CD4-positive, alpha-beta memory T cell (primary cell): Measurements from ENCODE around the gene PARS2. TPM values are rescaled to one million over a fixed set of nuclear protein-coding genes. Genes with fewer than 3 reads are reported as not detected.
"Not testable (repeated sequence)": the region's sequence is repeated elsewhere in the genome, so short reads cannot be mapped to it uniquely, and the experiment has no call there.

Experiments
- CTCF ChIA-PET: fragments of 350-600 bp; sonication (Branson Sonifier 250); formaldehyde crosslinking; loops from one replicate; lab custom pipeline; 2021; ENCODE audit warnings: inconsistent platforms; ENCODE audit not compliant: partially characterized antibody; lab: Charles Lee
- POLR2A ChIA-PET: fragments of 350-600 bp; sonication (Branson Sonifier 250); formaldehyde crosslinking; loops from one replicate; lab custom pipeline; 2021; ENCODE audit not compliant: partially characterized antibody; lab: Charles Lee
- DNase-seq, 5 donors: peaks; one replicate each; pipeline versions ENCODE4 v3.0.0 to v3.0.0-alpha.2; 2020 to 2022; ENCODE audit warnings: mixed read lengths in 1 of 5
- H3K27ac ChIP-seq: one replicate; pipeline ENCODE4 v1.7.0; 2013; ENCODE audit warnings: low read depth, low read length
- H3K27me3 ChIP-seq: 2 replicates; pipeline ENCODE4 v1.7.0; 2013; ENCODE audit warnings: mild to moderate bottlenecking, low read length, moderate library complexity; ENCODE audit not compliant: insufficient read depth
- H3K36me3 ChIP-seq: 2 replicates; pipeline ENCODE4 v1.7.0; 2013; ENCODE audit warnings: mild to moderate bottlenecking, low read length, moderate library complexity; ENCODE audit not compliant: insufficient read depth
- H3K4me1 ChIP-seq: 2 replicates; pipeline ENCODE4 v1.7.0; 2013; ENCODE audit warnings: mild to moderate bottlenecking, low read length, moderate library complexity; ENCODE audit not compliant: insufficient read depth
- H3K4me3 ChIP-seq, 2 donors: one replicate each; pipeline ENCODE4 v1.7.0; 2013; ENCODE audit warnings: low read length in 2 of 2, mild to moderate bottlenecking in 1 of 2
- H3K9me3 ChIP-seq, 2 donors: one replicate each; pipeline ENCODE4 v1.7.0; 2013; ENCODE audit warnings: low read length in 2 of 2, control low read depth in 1 of 2; ENCODE audit not compliant: control insufficient read depth in 1 of 2
- H3K27ac Mint-ChIP-seq, 7 donors: one replicate each; pipeline ENCODE4 v1.8.0; 2020 to 2021; ENCODE audit warnings: mixed read lengths in 7 of 7, mild to moderate bottlenecking in 6 of 7, inconsistent platforms in 3 of 7, moderate library complexity in 3 of 7
- H3K27me3 Mint-ChIP-seq, 2 donors: one replicate each; pipeline ENCODE4 v1.8.0; 2020 to 2021; ENCODE audit warnings: mixed read lengths in 2 of 2
- H3K36me3 Mint-ChIP-seq, 2 donors: one replicate each; pipeline ENCODE4 v1.8.0; 2020 to 2021; ENCODE audit warnings: mixed read lengths in 2 of 2, inconsistent platforms in 1 of 2, mild to moderate bottlenecking in 1 of 2
- H3K4me1 Mint-ChIP-seq, 4 donors: one replicate each; pipeline ENCODE4 v1.8.0; 2020 to 2021; ENCODE audit warnings: mixed read lengths in 4 of 4, mild to moderate bottlenecking in 1 of 4
- H3K4me3 Mint-ChIP-seq, 8 donors: one replicate each; pipeline ENCODE4 v1.8.0; 2020 to 2021; ENCODE audit warnings: mixed read lengths in 8 of 8, mild to moderate bottlenecking in 7 of 8, moderate library complexity in 6 of 8, inconsistent platforms in 3 of 8
- H3K9me3 Mint-ChIP-seq, 8 donors: one replicate each; pipeline ENCODE4 v1.8.0; 2020 to 2021; ENCODE audit warnings: mixed read lengths in 8 of 8, mild to moderate bottlenecking in 5 of 8, inconsistent platforms in 3 of 8, moderate library complexity in 1 of 8
- intact Hi-C: fragments of 100-400 bp; cut with micrococcal nuclease; formaldehyde crosslinking; loops from one replicate; pipeline ENCODE4 v1.15.1; 2023
- polyA plus RNA-seq, 2 donors: library from polyadenylated mRNA; unstranded; fragments of 300-500 nt; fragmentation: Illumina TruSeq; gene quantifications; one replicate each; pipeline ENCODE4 v1.2.3, GENCODE V29; 2021
- total RNA-seq, 2 experiments: library from RNA; stranded (reverse); gene quantifications; one replicate each; pipeline ENCODE4 v1.2.3, GENCODE V29; 2021

PARS2 gene
- total and polyA plus RNA-seq, 4 experiments from 2014 or later, result 0.42 to 6.0 (median 4.5) TPM

DNA sequence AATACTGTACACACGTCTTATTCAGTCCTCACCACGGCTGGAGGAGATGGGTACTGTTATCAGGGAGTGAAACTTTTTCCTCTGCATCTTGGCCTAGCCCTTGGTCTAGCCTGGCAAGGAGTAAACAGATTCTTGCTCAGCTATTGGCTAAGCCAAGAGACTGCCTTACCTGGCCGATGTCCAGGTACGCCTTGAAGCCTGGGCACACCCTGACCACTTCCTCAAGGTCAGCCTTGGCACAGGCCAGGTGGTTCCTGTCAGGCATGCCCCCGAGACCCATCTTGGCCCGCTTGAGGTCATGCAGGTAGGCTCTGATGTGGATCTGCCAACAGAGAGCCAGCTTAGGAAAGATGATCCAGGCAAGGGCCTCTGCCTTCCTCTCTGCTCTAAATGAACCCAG, 17.8 kb upstream of the PARS2 start:
- Histone ChIP-seq H3K9me3 (no peaks in the 10 kb centered on the region), H3K27me3 (no peaks in the 10 kb centered on the region), H3K4me3 (no peak overlapping the region), H3K4me1 (no peaks in the 10 kb centered on the region), H3K36me3 (peaks cover 29% of the 10 kb centered on the region), H3K27ac (no peak overlapping the region)
- H3K27me3 Mint-ChIP-seq, result no peaks in the 10 kb centered on the region
- no peaks in the 10 kb centered on the region for H3K9me3 Mint-ChIP-seq
- H3K36me3 Mint-ChIP-seq, result peaks cover 43 to 58% of the 10 kb centered on the region in 2 donors
- intact Hi-C loops, result no loop called here
- no peak for DNase-seq
- ChIA-PET CTCF (no interaction called here), POLR2A (no interaction called here)
- H3K27ac Mint-ChIP-seq, result peak overlapping the region in 1 of 7 donors; percentile 6
- peaks cover 0 to 7% (median 2%) of the 10 kb centered on the region in 4 donors for H3K4me1 Mint-ChIP-seq
- no peak overlapping the region for H3K4me3 Mint-ChIP-seq

DNA sequence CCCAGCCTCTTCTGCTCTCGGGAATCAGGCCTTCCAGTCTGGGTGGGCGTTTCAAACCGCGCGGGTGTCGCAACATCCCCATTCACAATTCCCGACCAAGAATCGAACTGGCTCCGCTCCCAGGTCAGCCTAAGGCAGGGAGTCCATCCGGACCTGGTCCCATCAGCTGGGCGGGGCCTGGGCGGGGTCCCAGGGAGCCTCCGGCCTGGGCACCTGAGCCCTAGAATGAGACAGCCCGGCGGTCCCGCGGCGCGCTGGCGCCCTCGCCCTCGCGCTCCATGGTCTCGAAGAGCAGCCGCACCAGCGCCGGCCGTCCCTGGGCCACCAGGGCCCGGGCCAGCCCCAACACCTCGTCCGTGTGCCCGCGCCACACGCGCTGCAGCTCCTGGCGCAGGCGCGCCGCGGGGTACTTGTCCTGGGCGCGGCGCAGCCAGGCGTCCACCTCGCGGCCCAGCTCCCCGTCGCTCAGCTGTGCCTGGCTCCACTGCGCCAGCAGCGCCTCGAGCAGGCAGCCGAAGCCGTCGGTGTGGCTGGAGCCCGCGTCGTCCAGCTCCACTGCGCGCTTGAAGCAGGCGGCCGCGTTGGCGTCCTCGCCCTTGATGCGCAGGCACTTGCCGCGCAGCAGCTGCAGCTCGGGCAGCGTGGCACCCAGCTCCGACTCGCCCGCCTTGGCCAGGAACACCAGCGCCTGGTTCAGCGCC, 16.9 kb upstream of the PARS2 start:
- DNase-seq, result no peak
- H3K4me1 ChIP-seq, result no peaks in the 10 kb centered on the region
- H3K27ac ChIP-seq, result no peak overlapping the region
- H3K4me3 ChIP-seq, result no peak overlapping the region
- no peaks in the 10 kb centered on the region for H3K27me3 ChIP-seq
- ChIA-PET CTCF (no interaction called here), POLR2A (no interaction called here)
- peaks cover 20% of the 10 kb centered on the region for H3K36me3 ChIP-seq
- no peaks in the 10 kb centered on the region for H3K9me3 ChIP-seq
- intact Hi-C loops, result no loop called here
- peaks cover 35 to 48% of the 10 kb centered on the region in 2 donors for H3K36me3 Mint-ChIP-seq
- no peak overlapping the region for H3K27ac Mint-ChIP-seq
- H3K4me1 Mint-ChIP-seq, result peaks cover 0 to 4% (median 2%) of the 10 kb centered on the region in 4 donors
- H3K4me3 Mint-ChIP-seq, result no peak overlapping the region
- H3K27me3 Mint-ChIP-seq, result no peaks in the 10 kb centered on the region
- H3K9me3 Mint-ChIP-seq, result no peaks in the 10 kb centered on the region

DNA sequence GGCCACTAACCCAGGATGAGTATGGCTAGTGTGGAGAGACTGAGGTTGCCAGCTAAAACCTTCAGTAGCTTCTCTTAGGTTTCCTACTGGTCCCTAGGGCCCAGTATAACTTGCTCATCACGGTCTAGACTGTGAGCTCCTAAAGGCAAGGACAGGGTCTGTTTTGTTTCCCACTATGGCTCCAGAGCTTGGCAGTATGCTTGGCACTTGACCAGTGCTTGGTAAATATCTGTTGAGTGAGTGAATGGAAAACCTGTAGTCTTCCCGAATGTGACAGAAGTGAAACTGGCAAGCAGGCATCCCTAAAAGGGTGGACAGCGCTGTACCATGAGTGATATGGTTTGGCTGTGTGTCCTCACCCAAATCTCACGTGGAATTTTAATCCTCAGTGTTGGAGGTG, 13.1 kb upstream of the PARS2 start:
- CTCF ChIA-PET, result no interaction called here
- H3K9me3 Mint-ChIP-seq, result no peaks in the 10 kb centered on the region
- H3K36me3 Mint-ChIP-seq, result peaks cover 17 to 25% of the 10 kb centered on the region in 2 donors
- H3K27ac ChIP-seq, result no peak overlapping the region
- intact Hi-C loops, result no loop called here
- no peak for DNase-seq
- H3K9me3 ChIP-seq, result no peaks in the 10 kb centered on the region
- H3K27me3 Mint-ChIP-seq, result no peaks in the 10 kb centered on the region
- no peak overlapping the region for H3K4me3 Mint-ChIP-seq
- POLR2A ChIA-PET, result no interaction called here
- no peaks in the 10 kb centered on the region for H3K27me3 ChIP-seq
- no peak overlapping the region for H3K4me3 ChIP-seq
- H3K36me3 ChIP-seq, result peaks cover 4% of the 10 kb centered on the region
- H3K4me1 ChIP-seq, result no peaks in the 10 kb centered on the region
- H3K27ac Mint-ChIP-seq, result no peak overlapping the region
- peaks cover 0 to 4% (median under 1%) of the 10 kb centered on the region in 4 donors for H3K4me1 Mint-ChIP-seq

DNA sequence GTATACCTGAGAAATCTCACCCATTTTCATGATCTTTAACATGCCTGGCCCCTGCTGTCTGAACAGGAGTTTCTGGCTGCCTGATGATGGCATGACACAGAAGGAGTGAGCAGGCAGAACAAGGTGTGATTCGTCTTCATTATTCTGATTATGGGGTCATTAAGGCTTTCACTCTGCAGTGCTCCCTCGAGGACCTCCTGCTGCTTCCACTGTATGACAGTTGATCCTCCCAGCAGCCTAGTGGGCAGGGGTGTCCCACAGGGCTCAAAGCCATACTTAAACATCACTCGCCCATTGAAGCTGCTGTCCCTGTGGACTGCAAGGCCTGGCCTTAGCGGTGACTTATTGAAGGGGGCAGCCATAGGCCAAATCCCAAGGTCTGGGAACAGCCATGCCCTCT, 12.7 kb upstream of the PARS2 start:
- no peaks in the 10 kb centered on the region for H3K4me1 ChIP-seq
- no peaks in the 10 kb centered on the region for H3K27me3 ChIP-seq
- Mint-ChIP-seq H3K27me3 (no peaks in the 10 kb centered on the region), H3K36me3 (peaks cover 16 to 24% of the 10 kb centered on the region in 2 donors), H3K4me1 (peaks cover 0 to 4% (median under 1%) of the 10 kb centered on the region in 4 donors), H3K4me3 (no peak overlapping the region), H3K27ac (no peak overlapping the region), H3K9me3 (no peaks in the 10 kb centered on the region)
- H3K4me3 ChIP-seq, result no peak overlapping the region
- ChIA-PET POLR2A (no interaction called here), CTCF (no interaction called here)
- DNase-seq, result no peak
- no peaks in the 10 kb centered on the region for H3K36me3 ChIP-seq
- no peak overlapping the region for H3K27ac ChIP-seq
- intact Hi-C loops, result no loop called here
- no peaks in the 10 kb centered on the region for H3K9me3 ChIP-seq

DNA sequence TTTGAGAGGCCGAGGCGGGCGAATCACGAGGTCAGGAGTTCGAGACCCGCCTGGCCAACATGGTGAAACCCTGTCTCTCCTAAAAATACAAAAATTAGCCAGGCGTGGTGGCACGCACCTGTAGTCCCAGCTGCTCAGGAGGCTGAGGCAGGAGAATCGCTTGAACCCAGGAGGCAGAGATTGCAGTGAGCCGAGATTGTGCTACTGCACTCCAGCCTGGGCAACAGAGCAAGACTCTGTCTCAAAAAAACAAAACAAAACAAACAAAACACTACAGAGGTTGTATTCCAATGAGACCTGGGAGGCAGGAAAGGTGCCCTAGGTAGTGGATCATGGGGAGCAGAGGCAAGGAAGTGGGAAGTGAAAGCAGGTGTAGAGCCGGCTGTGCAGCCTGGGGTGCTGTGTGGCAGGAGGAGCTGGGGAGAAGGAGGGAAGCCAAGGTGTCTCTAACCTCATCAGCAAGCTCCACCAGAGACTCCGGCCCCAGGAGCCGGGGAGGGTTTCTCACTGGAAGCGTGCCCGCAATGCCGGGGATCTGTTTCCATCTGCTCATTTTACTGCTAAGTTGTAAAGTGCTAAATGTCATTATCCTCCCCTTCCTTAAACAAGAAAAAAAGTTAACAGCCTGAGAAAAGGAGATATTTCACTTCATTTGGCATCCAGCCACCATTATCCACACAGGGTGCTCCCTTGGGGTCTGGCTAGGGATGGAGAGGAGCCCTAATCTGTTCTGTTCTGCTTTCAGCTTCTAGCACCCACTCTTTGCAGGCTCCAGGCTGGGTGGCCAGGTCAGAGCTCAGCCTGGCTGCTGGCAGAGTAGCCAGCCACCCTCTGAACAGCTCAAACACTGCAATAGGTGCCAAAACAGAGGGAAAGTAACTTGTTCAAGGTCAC, 11.8 kb upstream of the PARS2 start:
- H3K27me3 ChIP-seq, H3K36me3 ChIP-seq, H3K9me3 ChIP-seq, H3K4me3 Mint-ChIP-seq, DNase-seq, H3K4me1 Mint-ChIP-seq, H3K27me3 Mint-ChIP-seq, intact Hi-C loops, H3K27ac Mint-ChIP-seq, H3K4me1 ChIP-seq, H3K4me3 ChIP-seq, POLR2A ChIA-PET, H3K27ac ChIP-seq, H3K9me3 Mint-ChIP-seq: not testable (repeated sequence)
- H3K36me3 Mint-ChIP-seq, result peaks cover 12 to 19% of the 10 kb centered on the region in 2 donors
- CTCF ChIA-PET, result interaction anchor here (0.8 kb wide), 1 partner anchor 25 kb away, joined by 3 read pairs; the partner anchor contains the start of gene TTC22

DNA sequence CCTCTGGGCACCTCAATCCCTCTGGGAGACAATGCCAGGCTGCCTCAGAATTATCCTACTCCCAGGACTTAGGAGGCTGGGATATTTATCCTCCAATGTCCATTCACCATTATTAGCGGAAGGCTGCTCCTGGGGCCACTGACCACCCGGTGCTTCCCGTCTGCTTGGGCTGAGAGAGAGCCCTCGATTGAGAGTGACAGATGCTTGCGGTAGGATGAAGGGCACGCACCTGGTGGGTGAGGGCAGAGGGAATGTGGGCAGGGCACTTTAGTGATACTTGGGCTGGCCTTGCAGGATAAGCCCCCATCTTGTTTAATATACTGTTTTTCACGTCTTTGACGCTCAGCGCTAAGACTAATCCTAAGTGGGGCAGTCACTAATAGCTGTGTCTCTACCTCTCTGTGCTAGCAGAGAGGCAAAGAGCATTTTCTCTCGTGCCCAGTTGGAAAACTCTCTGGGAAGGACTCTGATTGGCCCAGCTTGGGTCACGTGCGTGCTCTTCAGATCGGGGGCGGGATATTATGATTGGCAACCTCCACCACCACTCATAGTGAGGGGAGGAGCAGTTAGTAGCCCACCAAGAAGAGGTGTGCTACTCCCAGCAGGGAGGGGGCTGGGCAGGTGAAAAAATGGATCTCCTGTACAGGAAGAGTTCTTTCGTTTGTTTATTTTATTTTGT, 10.6 kb upstream of the PARS2 start:
- ChIA-PET CTCF (no interaction called here), POLR2A (no interaction called here)
- intact Hi-C loops, result no loop called here
- H3K4me1 Mint-ChIP-seq, result peaks cover 0 to 2% (median 0%) of the 10 kb centered on the region in 4 donors
- no peaks in the 10 kb centered on the region for H3K9me3 Mint-ChIP-seq
- H3K27ac Mint-ChIP-seq, result peak overlapping the region in 1 of 7 donors; percentile 41
- H3K27me3 Mint-ChIP-seq, result no peaks in the 10 kb centered on the region
- H3K36me3 Mint-ChIP-seq, result peaks cover 11 to 13% of the 10 kb centered on the region in 2 donors
- H3K9me3 ChIP-seq, result no peaks in the 10 kb centered on the region
- no peak overlapping the region for H3K4me3 Mint-ChIP-seq
- H3K4me3 ChIP-seq, result no peak overlapping the region
- no peaks in the 10 kb centered on the region for H3K36me3 ChIP-seq
- H3K27me3 ChIP-seq, result no peaks in the 10 kb centered on the region
- no peaks in the 10 kb centered on the region for H3K4me1 ChIP-seq
- no peak for DNase-seq
- H3K27ac ChIP-seq, result no peak overlapping the region

DNA sequence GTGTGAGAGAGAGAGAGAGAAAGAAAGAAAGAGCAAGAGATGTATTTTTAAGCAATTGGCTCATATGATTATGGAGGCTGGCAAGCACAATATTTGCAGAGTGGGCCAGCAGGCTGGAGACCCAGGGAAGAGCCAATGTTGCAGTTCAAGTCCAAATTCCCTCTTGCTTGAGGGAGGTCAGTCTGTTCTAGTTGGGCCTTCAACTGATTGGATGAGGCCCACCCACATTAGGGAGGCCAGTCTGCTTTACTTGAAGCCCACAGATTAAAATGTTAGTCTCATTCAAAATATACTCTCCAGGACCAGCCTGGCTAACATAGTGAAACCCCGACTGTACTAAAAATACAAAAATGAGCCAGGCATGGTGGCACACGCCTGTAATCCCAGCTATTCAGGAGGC, 8.6 kb upstream of the PARS2 start:
- no peak overlapping the region for H3K27ac ChIP-seq
- ChIA-PET POLR2A (no interaction called here), CTCF (interaction anchor here (0.9 to 1.3 kb wide), 2 partner anchors 19 to 28 kb away, joined by 4 to 6 read pairs; partner anchors contain the start of gene TTC22)
- H3K4me1 ChIP-seq, result no peaks in the 10 kb centered on the region
- Mint-ChIP-seq H3K4me1 (no peaks in the 10 kb centered on the region), H3K9me3 (no peaks in the 10 kb centered on the region), H3K27ac (no peak overlapping the region), H3K27me3 (no peaks in the 10 kb centered on the region), H3K36me3 (no peaks in the 10 kb centered on the region), H3K4me3 (no peak overlapping the region)
- intact Hi-C loops, result no loop called here
- no peak overlapping the region for H3K4me3 ChIP-seq
- H3K27me3 ChIP-seq, result no peaks in the 10 kb centered on the region
- no peaks in the 10 kb centered on the region for H3K9me3 ChIP-seq
- DNase-seq, result no peak
- H3K36me3 ChIP-seq, result no peaks in the 10 kb centered on the region
